GM19467 (cell line): ENCODE results near the gene UNC5CL.

Experiments
- ATAC-seq: cut with Tn5 transposase; IDR thresholded peaks from one replicate; pipeline ENCODE4 v1.9.1; 2021; ENCODE audit warnings: mild to moderate bottlenecking, moderate library complexity; ENCODE audit not compliant: unreplicated experiment

The UNC5CL gene

DNA sequence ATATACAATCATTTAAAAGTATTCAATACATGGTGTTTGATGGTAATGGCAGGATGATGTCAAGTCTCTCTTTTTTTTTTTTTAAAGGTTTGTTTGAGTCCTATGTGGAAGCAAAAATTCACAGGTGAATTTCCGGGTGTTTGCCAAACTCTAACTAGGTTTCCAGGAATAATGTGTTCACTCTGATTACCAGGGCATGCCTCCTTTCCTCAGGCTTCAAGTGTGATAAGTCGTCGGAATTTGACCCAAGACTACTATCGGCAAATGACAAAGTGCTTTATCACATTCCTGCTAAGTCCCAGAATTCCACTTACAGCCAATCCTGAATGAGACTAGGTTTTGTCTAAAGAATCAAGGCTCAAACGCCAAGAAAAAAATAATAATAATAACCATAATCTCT is 25.8 kb upstream of the UNC5CL start:
- ATAC-seq: no peak

DNA sequence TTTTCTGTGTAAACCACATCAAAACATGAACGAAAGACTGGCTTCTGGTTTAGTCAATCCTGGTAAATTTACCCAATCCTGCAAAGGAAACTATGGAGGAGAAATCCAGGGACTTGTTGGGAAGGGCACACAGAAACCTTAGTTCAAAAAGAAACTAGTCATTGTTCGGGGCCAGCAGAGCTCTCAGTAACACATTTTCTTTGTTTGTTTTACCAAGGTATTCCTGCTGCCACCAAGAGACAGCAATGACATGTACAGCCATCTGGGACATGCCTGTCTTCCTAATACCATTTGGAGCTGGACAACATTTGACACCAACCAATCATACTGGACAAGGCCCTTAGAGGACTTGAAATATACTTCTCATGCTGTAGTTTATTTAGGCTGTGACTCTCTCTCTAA is 24.9 kb upstream of the UNC5CL start:
- ATAC-seq: no peak

DNA sequence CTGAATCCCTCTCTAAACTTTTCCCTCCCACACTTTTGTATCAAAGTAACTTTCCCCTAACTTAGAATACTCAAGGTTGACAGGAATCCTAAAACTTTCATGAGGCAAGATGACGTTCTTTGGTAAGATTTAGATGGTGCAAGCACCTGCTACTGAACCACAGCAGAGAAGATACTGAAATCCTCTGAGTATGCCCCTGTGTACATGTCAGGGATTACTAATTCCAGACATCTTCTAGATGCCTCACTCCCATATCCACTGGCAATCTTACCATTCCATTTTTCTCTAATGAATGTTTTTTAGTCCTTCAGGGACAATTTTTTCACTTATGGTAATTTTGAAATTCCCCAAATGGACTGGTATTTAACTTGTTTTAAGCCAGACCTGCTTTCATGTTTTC is 23.0 kb upstream of the UNC5CL start:
- ATAC-seq: no peak

DNA sequence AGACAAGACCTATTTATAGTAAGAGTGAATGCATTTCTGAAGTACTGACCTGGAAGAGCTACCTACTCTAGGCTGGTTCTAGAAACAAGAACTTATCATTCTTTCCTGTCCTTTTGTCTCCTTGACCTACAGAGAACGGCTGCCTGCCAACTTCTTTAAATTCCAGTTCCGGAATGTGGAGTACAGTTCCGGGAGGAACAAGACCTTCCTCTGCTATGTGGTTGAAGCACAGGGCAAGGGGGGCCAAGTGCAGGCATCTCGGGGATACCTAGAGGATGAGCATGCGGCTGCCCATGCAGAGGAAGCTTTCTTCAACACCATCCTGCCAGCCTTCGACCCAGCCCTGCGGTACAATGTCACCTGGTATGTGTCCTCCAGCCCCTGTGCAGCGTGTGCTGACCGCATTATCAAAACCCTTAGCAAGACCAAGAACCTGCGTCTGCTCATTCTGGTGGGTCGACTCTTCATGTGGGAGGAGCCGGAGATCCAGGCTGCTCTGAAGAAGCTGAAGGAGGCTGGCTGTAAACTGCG is 22.2 kb upstream of the UNC5CL start:
- no peak for ATAC-seq

DNA sequence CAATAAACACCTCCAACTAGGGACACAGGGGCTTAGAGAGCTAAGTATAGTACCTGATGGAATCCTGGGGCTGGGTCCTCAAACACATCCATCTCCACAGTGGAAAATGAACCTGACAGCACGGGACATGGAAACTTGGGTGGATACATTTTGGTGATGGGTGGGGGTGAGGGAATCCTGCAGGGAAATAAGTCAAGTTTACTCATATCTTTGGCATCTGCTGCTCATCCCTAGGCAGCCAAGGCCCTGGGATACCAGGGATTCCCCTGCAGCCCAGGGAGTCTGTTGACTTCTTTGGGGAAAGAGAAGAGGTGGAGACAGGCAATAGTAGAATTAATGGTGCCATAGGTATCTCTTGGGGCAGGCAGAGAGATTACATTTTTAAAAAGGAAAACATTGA is 20.5 kb upstream of the UNC5CL start:
- ATAC-seq: no peak

DNA sequence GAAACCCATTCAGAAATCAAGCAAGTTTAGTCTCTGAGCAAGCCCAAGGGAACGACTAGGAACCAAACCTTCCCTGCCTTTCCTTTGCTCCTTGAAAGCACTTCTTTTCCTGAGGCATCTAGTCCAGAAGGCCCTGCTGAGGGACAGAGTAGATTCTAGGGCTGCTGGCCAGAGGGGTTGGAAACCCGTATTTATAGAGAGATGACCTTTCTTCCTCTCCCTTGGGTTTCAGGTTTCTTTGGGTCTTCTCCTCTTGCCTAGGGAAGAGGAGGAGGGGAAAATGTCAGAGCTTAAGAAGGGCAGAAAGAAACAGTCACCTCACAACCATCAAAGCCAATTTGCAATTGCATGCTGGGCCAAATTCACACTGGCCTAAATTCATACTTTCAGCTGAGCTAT is 19.8 kb upstream of the UNC5CL start:
- ATAC-seq: no peak

DNA sequence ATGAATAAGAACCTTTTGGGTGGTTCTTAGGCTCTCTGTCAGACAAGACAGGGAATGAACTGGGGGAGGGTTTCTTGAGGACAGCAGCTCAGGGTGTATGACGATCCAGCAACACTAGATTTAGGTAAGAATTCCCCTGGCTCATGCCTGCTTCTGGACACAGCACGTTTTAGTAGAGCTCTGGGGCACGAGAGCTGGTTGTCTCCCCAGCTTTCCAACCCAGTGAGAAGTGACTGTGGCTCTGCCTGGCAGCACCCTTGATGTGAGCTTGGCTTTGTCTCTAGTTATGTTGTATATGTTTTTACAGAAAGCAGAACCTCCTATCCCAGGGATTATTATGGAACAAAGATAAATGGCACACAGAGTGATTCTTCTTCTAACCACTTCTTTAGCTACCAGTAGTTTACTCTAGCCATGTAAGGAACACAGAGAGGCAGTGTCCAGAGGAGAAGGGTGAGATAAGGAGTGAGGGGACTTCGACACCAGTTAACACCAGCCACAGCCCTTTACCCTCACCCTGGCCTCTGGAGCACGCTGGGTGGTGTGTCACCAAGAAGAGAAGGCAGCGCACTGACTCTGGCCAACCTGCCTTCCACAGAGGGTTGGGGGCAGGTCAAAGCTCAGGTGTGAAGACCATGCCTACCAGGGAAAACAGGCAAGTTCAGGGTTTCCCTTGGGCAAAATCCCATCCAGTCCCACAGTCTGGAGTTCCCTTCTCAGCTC is 17.9 kb upstream of the UNC5CL start:
- no peak for ATAC-seq

DNA sequence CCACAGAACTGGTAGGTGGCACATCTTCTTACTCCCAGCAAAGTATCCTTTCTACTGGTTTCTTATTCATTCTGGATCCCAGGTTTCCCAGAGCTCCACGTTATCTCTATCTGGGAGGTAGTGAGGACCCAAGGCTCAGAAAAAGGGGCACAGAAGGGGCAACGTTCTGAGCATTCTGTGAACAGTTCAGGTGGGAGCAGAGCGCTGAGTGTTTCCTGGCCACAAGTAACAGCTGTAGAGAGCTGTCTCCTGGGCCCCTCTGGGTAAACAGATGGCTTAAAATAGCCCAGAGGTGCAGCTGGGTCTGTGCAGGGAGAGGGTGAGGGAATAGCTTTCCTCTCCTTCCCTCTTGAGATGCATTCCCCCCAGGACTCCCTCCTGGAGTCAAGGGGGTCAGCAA is 16.1 kb upstream of the UNC5CL start:
- no peak for ATAC-seq

DNA sequence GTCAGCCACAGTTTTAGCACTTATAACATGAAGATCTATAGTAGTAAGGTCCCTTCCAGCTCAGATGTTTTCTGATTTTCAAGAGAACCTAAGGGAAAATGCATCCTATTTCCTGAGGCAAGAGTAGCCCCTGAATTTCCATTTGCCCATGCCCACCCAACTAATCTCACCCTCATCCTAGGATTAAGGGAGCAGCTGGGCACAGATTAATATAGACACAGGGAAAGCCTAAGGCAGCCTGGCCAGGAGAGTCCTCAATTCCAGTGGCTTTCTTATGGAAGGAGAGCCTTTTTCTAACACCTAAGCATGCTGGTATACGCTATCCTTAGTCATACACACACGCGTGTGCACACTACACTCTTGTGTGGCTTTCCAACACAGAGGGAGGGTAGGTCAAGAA is 15.5 kb upstream of the UNC5CL start:
- ATAC-seq: no peak

DNA sequence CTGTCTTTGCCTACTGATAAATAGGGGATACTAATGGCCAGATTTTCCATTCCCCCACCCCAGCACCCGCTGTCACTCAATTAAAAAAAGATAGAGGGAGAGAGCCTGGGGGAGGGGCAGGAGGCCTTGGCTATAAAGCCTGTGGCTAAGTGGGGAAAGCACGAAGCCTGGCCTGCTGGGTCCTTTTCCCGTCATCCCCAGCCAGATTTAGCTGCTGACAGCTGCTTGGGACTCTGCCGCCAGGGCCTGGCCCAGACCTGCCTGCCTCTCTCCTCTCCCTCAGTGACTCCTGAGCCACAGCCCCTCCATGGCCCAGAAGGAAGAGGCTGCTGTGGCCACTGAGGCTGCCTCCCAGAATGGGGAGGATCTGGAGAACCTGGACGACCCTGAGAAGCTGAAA is 14.0 kb upstream of the UNC5CL start, which contains the start of gene APOBEC2:
TSS of gene APOBEC2 (plus strand) at position 162 of the 400 bp plus-strand sequence. CDS start at position 308, 146 bp downstream.
- ATAC-seq: no peak

DNA sequence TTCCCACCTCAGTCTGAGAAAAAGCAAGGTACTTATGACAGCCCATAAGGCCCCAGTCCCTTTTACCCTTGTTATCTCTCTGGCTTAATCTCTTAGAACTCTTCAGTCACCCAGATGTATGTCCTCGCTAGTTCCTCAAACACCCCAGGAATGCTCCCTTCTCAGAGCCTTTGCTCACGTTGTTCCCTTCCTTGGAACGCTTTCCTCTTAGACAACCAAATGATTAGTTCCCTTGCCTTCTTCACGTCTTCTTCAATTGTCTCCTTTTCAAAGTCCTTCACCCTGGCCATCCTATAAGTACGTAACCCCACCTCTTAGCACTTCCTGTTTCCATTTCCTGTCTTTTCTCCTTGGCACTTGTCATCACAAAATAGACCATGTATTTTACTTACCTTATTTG is 12.9 kb upstream of the UNC5CL start:
- ATAC-seq: no peak

DNA sequence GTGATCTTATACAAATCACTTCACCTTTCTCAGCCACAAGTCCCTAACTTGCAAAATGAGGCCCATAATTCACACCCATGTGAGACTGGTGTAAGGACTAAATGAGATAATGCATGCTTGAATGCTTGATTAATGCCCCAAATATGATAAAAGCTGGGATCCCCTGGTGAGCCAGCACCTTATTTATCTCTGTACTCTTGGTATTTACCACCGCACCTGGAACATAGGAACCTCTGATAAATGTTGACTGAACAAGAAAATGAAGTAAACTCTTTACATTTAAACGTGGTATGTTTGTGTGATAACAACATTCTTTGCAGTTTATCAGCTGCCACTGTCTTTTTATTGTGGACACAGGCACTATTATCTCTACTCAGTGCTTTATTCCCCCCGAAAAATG is 11.5 kb upstream of the UNC5CL start:
- ATAC-seq: no peak

DNA sequence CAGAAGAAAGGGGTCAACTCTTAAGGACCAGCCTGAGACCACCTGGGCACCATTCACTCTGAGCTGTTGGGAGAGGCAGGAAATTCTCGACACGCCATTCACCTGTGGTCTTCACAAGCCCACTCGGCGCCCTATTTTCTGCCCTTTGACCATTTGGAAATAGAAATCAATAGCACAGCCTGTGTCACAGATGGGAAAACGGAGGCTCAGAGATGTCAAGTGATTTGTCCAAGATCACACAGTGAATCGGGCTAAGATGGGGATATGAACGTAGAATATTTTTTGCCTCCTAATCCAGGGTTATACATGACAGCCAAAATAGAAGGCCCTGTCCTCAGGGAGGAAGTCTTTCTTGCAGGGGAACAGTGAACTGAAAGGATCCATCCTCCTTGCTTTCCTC is 10.9 kb upstream of the UNC5CL start:
- ATAC-seq: no peak

DNA sequence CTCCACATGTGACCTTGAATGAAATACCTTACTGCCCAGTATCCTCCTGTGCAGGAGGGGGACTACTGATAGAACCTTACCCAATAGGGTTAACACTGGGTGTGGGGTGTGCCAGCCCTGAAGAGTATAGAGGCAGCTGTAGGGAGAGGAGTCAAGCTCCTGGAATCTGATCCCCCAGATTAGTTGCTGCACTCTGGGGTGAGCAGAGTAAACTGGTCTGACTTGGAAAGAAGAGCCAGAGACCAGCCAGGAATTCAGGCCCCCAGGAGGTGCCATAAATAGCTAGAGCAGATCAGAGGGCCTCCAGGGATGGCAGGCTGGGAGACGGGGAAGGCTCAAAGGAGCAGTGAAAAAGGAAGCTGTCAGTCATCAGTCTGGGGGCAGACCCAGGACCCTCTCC is 10.5 kb upstream of the UNC5CL start:
- ATAC-seq: no peak

DNA sequence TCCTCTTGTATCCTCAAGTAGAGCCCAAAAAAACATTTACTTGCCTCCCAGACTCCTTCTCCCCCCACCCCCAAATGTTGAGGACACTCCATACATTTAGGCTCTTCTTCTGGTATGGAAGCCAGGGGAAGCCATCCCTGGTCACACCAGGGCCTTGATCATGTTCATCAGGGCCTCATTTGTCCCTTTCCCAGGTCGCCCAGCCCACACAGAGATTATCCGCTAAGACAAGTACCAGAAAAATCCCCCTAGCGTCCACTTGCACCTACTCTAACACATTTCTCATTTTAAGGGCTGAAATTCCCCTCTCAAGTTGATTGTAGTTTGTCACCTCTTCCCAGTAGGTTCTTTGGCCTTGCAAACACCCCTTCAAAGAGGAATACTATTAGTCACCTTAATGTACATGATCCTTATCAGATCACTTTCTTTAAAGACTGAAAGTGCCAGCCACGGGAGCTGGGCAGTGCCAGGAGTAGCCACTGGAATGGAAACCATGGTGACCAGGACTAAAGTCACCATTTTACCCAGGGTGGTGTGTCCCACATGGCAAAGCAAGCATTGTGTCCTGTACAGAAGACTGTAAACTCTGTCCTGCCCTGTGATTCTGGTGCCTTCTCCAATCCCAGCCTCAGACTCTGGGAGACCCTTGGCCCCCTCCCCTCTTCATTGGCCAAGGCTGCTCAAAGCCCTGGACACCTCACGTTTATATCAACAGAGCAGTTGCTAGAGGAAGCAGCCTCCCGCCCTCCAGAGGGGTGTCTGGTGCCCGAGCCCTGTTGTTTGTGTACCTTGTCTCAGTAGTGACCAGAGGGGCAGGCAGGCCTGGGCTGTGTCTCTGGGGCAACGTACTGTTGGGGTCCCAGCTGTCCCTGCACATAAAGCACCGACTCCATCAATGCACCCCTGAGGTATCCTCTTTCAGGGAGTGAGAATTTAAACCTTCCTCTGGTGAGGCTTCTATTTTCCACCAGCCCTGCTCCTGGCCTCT is 9.0 kb upstream of the UNC5CL start:
- ATAC-seq: no peak

DNA sequence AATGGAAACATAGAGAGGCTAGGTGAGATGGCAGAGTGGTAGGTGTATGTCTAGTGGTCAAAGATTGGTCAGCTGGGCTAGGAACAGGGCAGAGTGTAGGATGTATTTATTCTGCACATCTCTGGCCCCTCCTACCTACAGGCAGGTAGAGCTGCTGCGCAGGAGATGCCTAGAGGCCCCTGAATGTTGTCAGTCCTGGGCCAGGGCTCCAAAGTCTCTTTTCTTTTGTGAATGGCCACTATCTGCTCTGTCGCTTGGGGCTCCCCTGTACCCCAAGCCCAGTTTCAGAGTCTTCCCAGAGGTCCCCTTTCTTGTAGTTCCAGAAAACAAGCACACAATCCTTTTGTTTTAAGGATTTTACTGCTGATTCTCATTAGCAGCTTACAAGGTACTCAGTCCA is 8.3 kb upstream of the UNC5CL start:
- ATAC-seq: no peak

DNA sequence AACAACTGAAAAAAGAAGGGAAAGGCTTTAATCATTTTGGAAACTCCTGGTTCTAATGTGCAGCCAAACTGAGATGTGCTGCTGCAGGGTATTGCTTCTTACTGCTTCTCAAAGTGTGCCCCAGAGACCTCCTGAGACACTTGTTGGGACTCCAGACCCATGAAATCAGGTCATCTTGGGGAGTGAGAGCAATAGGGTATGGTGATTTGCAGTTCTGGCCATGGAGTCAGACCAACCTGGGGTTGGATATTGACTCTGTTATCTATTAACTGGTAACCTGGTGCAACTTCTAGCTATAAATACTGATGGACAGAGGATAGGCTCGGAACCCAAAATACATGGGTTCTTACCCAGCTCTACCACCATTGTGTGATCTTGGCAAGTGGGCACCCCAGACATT is 7.1 kb upstream of the UNC5CL start:
- ATAC-seq: no peak

DNA sequence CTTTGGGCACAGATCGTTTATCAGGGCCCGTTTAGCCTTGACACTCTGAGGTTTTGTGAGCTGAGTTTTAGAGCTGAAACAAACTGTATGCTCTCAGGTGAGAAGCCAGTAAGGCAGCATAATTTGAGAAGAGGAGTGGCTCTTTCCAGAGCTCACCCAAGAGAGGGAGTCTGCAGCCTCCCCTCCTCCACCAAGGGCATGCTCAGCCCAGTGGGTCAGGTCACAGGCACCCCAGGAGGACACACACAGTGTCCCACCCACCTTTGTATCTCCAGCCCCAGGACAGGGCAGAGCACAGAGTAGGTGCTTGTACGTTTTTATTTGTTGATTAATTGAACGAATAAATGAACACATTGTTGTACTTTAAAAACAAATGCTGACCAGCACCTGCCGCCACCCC is 6.6 kb upstream of the UNC5CL start:
- ATAC-seq: no peak

DNA sequence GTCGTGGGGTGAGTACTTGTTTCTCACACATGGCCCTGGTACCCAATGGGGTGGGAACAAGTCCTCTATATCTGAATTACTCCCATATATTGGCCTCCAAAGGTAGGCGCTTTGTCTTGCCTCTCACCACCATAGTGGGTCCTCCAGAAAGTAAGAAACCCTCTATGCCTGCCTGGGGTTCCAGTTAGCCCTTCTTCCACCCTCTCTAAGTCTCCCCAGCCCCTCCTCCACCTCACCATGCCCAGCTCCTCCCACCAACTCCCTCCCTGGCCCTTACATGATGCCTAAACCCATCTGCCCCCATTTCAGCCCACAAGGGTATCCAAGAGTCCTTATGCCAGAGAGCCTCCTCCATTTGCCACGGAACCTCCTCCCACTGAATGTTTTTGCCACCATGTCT is 4.1 kb upstream of the UNC5CL start:
- no peak for ATAC-seq

DNA sequence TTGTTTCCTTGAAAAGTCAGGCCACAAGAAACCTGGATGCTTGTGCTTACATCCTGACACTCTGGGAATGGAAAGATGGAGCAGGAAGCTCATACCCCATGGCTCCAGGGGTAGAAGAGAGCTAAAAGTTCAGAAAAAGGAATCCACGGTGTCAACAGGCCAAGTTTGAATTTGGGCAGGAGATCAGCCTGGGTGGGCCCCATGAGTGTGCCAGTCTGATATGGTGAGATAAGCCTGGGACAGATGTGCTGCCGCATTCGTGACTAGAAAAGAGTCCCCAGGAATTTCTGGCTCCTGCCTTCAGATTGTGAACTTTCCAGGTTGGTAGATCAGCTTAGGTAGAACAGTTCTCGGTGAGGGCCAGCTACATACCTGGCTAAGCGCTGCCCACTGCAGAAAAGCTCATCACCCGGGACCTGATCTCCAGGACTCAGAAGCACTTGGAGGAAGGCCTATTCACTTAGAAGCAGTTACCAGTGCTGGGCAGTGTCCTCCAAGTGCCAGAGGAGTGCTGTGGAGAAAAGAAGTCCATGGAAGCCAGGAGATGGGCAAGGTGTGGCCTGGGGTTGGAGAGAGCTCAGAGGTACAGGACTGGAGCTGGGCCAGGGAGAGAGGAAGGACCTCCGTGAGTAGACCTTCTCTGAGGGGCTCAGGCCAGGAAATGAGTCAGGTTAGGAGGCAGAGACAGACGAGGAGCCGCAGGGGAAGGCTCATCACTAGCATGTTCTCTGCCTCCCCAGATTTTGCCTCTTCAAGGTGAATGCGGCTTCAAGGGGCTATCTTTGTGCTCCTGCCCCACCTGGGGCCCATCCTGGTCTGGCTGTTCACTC is 3.4 kb upstream of the UNC5CL start, which contains the start of gene TSPO2:
TSS of gene TSPO2 (plus strand) at position 242 of the 830 bp plus-strand sequence. CDS start at position 761, 519 bp downstream.
- no peak for ATAC-seq
